Kidney (tissue), 14 donors: ENCODE data around the gene KCNQ1. TPM values are rescaled to one million over a fixed set of nuclear protein-coding genes. Genes with fewer than 3 reads are reported as not detected.

Experiments used
- DNase-seq, 5 donors: peaks; one replicate each; pipeline ENCODE4 v3.0.0-alpha.2; 2013 to 2020
- FAIRE-seq: peaks from 2 replicates; lab custom pipeline; 2012; peaks lifted over from hg19 to GRCh38; lab: Jason Lieb, UNC
- H3K27ac ChIP-seq, 2 donors: one replicate each; pipeline ENCODE4 v1.7.0; 2013; ENCODE audit warnings: low read depth in 2 of 2, low read length in 2 of 2, inconsistent platforms in 1 of 2
- H3K27me3 ChIP-seq: one replicate; pipeline ENCODE4 v1.7.1; 2013; ENCODE audit warnings: low read length, inconsistent platforms; ENCODE audit not compliant: control insufficient read depth, insufficient read depth
- H3K36me3 ChIP-seq, 3 donors: one replicate each; pipeline versions ENCODE4 v1.7.0 to v1.7.1; 2013; ENCODE audit warnings: low read length in 3 of 3, control low read depth in 1 of 3, inconsistent platforms in 1 of 3; ENCODE audit not compliant: insufficient read depth in 3 of 3, control insufficient read depth in 2 of 3
- H3K4me1 ChIP-seq, 3 donors: one replicate each; pipeline versions ENCODE4 v1.7.0 to v1.7.1; 2013; ENCODE audit warnings: low read length in 3 of 3, inconsistent platforms in 1 of 3, low read depth in 1 of 3; ENCODE audit not compliant: control insufficient read depth in 2 of 3, insufficient read depth in 2 of 3
- H3K4me3 ChIP-seq, 3 donors: one replicate each; pipeline versions ENCODE4 v1.7.0 to v1.8.1; 2013; ENCODE audit warnings: low read length in 3 of 3, control low read depth in 1 of 3, inconsistent platforms in 1 of 3
- H3K9ac ChIP-seq, 3 donors: one replicate each; pipeline versions ENCODE4 v1.7.0 to v1.7.1; 2013; ENCODE audit warnings: low read length in 3 of 3, control low read depth in 1 of 3, inconsistent platforms in 1 of 3
- H3K9me3 ChIP-seq, 3 donors: one replicate each; pipeline versions ENCODE4 v1.7.0 to v1.7.1; 2013; ENCODE audit warnings: low read length in 3 of 3, control low read depth in 1 of 3, inconsistent platforms in 1 of 3; ENCODE audit not compliant: control insufficient read depth in 2 of 3, insufficient read depth in 1 of 3
- intact Hi-C: fragments of 100-400 bp; cut with DNase I; formaldehyde crosslinking; loops from one replicate; pipeline ENCODE4 v1.11.1; 2022
- polyA plus RNA-seq: library from polyadenylated mRNA; stranded (reverse); fragments of 350-450 nt; fragmentation: Illumina TruSeq; extraction: RNeasy Lipid Tissue Mini Kit (QIAGEN cat#74804); gene quantifications from one replicate; pipeline ENCODE4 v1.2.3, GENCODE V29; 2014; ENCODE audit warnings: low read depth, low replicate concordance; ENCODE audit not compliant: insufficient read depth
- total RNA-seq: library from RNA; stranded (reverse); fragmentation: NEBNext Ultra II Directional; extraction: Animal tissue kit (Norgen Biotek cat#: 25700); gene quantifications from one replicate; pipeline ENCODE4 v1.2.1, GENCODE V29; 2021
- TF ChIP-seq, protein P1 (sequence below): IDR thresholded peaks from 3 replicates; pipeline ENCODE4 v1.5.1; 2012; ENCODE audit warnings: mild to moderate bottlenecking, moderate library complexity, borderline replicate concordance; ENCODE audit not compliant: insufficient read depth; ENCODE audit errors: extremely low read depth
- donor health status: control.
- donor health status: control.
- donor health status: control.
- donor health status: control.
- donor health status: control.
- donor health status: DM: yes; HTN: yes; CAD: no.
- donor health status: Normal renal cell carcinoma (clear cell type).

KCNQ1 gene
- total and polyA plus RNA-seq, 2 donors from 2014 or later: 45.5 to 49.4 TPM

DNA sequence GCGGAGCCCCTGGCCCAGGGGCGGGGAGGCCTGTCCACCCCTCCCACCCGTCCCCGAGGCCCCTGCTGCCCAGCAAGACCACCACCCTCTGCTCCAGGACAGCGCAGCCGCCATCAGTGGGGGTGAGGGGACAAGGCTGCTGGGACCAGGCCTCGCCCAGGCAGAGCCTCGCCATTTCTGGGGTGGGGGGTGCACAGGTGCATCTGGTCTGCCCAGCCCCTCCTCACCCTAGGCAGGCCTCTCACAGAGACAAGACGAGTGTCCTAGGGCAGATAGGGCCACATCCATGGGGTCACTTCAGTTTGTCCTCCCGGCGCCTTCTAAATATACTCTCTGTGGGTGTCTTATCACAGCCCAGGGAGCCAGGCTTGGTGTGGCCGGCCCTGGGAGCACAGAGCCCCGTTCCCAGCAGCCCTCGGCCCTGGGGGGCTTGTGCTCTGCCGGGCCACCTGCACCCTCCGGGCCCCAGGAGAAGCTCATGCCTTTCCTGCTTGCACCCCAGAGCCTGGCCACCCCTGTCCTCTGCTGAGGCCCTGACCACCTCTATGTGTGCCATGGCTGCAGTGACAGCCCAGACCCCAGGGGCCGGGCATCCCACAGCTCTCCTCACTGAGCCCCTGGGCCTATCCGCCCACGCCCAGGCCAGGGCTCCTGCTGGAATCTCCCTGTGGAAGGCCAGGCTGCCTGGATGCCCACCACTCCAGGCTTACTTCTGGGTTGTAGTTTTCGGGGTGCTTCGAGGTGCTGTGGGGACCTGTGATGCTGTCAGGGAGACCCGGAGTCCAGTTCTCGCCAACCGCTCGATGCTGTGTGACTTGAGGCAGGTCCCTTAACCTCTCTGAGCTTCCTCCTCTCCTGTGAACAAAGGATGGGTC is 70.8 kb downstream of the KCNQ1 start:
- intact Hi-C loops: no loop called here
- H3K27ac ChIP-seq: no peak overlapping the region
- TF ChIP-seq, protein P1, sequence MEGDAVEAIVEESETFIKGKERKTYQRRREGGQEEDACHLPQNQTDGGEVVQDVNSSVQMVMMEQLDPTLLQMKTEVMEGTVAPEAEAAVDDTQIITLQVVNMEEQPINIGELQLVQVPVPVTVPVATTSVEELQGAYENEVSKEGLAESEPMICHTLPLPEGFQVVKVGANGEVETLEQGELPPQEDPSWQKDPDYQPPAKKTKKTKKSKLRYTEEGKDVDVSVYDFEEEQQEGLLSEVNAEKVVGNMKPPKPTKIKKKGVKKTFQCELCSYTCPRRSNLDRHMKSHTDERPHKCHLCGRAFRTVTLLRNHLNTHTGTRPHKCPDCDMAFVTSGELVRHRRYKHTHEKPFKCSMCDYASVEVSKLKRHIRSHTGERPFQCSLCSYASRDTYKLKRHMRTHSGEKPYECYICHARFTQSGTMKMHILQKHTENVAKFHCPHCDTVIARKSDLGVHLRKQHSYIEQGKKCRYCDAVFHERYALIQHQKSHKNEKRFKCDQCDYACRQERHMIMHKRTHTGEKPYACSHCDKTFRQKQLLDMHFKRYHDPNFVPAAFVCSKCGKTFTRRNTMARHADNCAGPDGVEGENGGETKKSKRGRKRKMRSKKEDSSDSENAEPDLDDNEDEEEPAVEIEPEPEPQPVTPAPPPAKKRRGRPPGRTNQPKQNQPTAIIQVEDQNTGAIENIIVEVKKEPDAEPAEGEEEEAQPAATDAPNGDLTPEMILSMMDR: no peak
- DNase-seq: peak in 2 of 5 donors; percentile 7 to 64
- H3K4me1 ChIP-seq: peaks cover 0 to 14% (median 0%) of the 10 kb centered on the region in 3 donors
- no peaks in the 10 kb centered on the region for H3K36me3 ChIP-seq
- H3K9me3 ChIP-seq: no peaks in the 10 kb centered on the region
- H3K27me3 ChIP-seq: no peaks in the 10 kb centered on the region
- no peak overlapping the region for H3K9ac ChIP-seq
- FAIRE-seq: no peak
- H3K4me3 ChIP-seq: no peak overlapping the region

DNA sequence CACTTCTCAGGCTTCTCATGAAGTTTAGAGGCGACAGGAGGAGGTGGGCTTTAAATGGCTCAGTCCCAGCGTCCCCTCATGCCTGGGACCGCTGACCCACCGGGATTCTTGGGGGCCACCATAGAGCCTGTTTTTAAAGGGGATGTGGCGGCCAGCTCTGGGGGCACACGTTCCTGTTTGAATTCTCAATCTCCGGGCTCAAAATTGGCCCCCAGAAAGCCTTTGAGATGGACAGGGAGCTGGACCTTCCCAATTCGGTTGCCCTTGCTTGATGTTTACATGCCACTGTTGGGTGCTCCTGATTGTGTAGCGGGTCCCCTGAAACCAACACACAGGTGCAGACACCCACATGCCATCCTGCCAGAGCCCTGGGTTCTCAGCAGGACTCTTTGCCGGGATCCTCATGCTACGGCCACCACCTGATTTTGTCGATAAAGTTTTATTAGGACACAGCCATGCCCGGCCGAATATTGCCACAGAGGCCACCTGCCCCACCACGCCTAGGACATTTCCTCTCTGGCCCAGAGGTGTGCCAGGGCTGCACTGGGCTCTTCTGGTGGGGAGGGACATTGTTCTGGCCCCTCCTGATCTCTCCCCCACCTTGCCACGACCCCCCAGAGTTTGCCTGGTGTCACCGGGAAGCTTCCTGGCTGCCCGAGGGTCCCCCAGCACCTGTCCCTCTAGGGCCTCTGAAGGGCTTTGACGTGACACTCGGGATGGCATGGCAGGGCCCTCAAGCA is 71.6 kb downstream of the KCNQ1 start:
- DNase-seq: peak in 1 of 5 donors; percentile 18
- intact Hi-C loops: no loop called here
- Histone ChIP-seq H3K9me3 (no peaks in the 10 kb centered on the region), H3K4me1 (peaks cover 0 to 10% (median 0%) of the 10 kb centered on the region in 3 donors), H3K27me3 (no peaks in the 10 kb centered on the region), H3K9ac (no peak overlapping the region), H3K27ac (no peak overlapping the region), H3K36me3 (no peaks in the 10 kb centered on the region), H3K4me3 (no peak overlapping the region)
- no peak for FAIRE-seq
- TF ChIP-seq, protein P1: no peak

DNA sequence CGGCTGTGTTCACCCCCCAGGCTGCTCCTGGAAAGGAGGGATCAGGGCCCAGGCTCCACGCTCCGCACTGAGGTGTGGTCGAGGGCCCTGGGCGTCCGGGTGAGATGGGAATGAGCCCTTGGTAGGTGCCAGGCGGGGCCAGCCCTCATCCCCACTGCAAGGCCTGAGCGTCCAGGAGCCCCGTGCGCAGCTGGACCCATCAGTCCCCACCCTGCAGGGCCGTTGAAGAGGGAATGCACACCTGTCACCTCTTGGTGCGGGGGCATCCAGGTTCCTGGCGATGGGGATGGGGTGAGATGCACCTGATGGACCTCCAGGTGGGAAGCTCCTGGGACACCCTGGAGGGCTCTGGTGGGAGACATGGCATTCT is 72.2 kb downstream of the KCNQ1 start:
- TF ChIP-seq, protein P1: no peak
- no peaks in the 10 kb centered on the region for H3K9me3 ChIP-seq
- H3K27ac ChIP-seq: no peak overlapping the region
- FAIRE-seq (no peak), DNase-seq (peak in 3 of 5 donors; percentile 8 to 43 (median 31))
- no peak overlapping the region for H3K4me3 ChIP-seq
- H3K9ac ChIP-seq: no peak overlapping the region
- H3K4me1 ChIP-seq: peaks cover 0 to 8% (median 0%) of the 10 kb centered on the region in 3 donors
- intact Hi-C loops: no loop called here
- no peaks in the 10 kb centered on the region for H3K27me3 ChIP-seq
- no peaks in the 10 kb centered on the region for H3K36me3 ChIP-seq
